A204.1 (cell line): ENCODE results near the gene KCTD10.
"Not testable (repeated sequence)": the region's sequence is repeated elsewhere in the genome, so short reads cannot be mapped to it uniquely, and the experiment has no call there.

Source experiments
- FAIRE-seq: peaks from 2 replicates; lab custom pipeline; 2012; peaks lifted over from hg19 to GRCh38; lab: Jason Lieb, UNC

The KCTD10 gene

DNA sequence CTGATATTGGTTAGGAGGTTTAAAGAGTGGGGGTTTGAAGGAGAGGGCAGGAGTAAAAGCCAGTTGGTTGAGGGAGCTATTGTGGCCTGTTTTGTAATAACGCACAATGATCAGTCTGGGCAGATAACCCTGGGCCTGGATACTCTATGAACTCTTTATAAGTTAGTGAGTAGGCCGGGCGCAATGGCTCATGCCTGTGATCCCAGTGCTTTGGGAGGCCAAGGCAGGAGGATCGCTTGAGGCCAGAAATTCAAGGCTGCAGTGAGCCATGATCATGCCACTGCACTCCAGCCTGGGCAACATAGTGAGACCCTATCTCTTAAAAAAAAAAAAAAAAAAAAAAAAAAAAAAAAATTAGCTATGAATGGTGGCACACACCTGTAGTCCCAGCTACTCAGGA lies 71.0 kb downstream of the KCTD10 start:
- not testable (repeated sequence) for FAIRE-seq

DNA sequence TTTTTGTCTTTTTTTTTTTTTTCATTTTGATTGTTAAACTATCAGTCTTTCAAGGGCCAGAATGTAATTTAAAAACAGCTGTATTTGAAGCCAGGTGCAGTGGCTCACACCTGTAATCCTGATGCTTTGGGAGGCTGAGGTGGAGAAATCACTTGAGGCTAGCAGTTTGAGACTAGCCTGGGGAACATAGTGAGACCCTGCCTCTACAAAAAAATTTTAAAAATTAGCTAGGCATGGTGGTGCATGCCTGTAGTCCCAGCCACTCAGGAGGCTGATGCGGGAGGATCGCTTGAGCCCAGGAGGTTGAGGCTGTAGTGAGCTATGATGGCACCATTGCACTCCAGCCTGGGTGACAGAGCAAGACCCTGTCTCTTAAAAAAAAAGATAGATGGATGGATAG lies 72.3 kb downstream of the KCTD10 start:
- FAIRE-seq = not testable (repeated sequence)
